ENCODE measurements around the gene ZNRF4.

GRCh38 chr19:5435642-5436017, 19.6 kb upstream of the ZNRF4 start:
- no peak for TF ChIP-seq POLR2AphosphoS5 (IDR thresholded peaks at IDR 0.05; ENCODE audit: insufficient read depth, low read depth, low read length)
- TF ChIP-seq, protein P1, sequence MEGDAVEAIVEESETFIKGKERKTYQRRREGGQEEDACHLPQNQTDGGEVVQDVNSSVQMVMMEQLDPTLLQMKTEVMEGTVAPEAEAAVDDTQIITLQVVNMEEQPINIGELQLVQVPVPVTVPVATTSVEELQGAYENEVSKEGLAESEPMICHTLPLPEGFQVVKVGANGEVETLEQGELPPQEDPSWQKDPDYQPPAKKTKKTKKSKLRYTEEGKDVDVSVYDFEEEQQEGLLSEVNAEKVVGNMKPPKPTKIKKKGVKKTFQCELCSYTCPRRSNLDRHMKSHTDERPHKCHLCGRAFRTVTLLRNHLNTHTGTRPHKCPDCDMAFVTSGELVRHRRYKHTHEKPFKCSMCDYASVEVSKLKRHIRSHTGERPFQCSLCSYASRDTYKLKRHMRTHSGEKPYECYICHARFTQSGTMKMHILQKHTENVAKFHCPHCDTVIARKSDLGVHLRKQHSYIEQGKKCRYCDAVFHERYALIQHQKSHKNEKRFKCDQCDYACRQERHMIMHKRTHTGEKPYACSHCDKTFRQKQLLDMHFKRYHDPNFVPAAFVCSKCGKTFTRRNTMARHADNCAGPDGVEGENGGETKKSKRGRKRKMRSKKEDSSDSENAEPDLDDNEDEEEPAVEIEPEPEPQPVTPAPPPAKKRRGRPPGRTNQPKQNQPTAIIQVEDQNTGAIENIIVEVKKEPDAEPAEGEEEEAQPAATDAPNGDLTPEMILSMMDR (IDR thresholded peaks at IDR 0.05; ENCODE audit: extremely low read depth in 1 of 2, insufficient read depth in 1 of 2, low read depth in 1 of 2, low read length in 2 of 2), result no peak
